ENCODE measurements around the gene APBB2. TPM values are rescaled to one million over a fixed set of nuclear protein-coding genes. Genes with fewer than 3 reads are reported as not detected.

Gene APBB2
- total and polyA plus RNA-seq, 10 of the 15 experiments (the other 5 are each of a cell fraction or from before 2014, with no cell fraction given) = 2.7 to 24.6 (median 19.0) TPM

- in situ Hi-C loops (cut with MboI) = no loop called here
- POLR2A ChIA-PET = no interaction called here
- FAIRE-seq = no peak
- WGBS (ENCODE audit: insufficient coverage, insufficient replicate concordance, low lambda C conversion rate, missing lambda C conversion rate) = 4% methylated on average over 44 of the region's 51 CpGs
- no TSS peak for BruUV-seq (replicated peaks)
- no peaks in the 10 kb centered on the region for H3K36me3 ChIP-seq (ENCODE audit: control insufficient read depth in 2 of 2, insufficient read depth in 2 of 2, low read length in 1 of 2)
- peak overlapping the region; percentile 98 for H3K4me2 ChIP-seq (ENCODE audit: control insufficient read depth, insufficient read depth)
- peak; percentile 62; the same call in 1 of the 2 replicates for TF ChIP-seq POLR2A (IDR thresholded peaks at IDR 0.05; ENCODE audit: low read depth, low read length)
- TF ChIP-seq EP300 (IDR thresholded peaks at IDR 0.05; ENCODE audit: borderline replicate concordance in 1 of 2, control insufficient read depth in 1 of 2, low read depth in 2 of 2, low read length in 2 of 2) = no peak
- TF ChIP-seq NFYB (IDR thresholded peaks at IDR 0.05; ENCODE audit: insufficient read depth, low read depth, low read length) = peak; percentile 79; the same call in 1 of the 2 replicates
- TF ChIP-seq ZNF384 (IDR thresholded peaks at IDR 0.05; ENCODE audit: borderline replicate concordance, low read depth, low read length) = no peak
- peak; percentile 99 for TF ChIP-seq NFXL1 (IDR thresholded peaks at IDR 0.05; ENCODE audit: borderline replicate concordance)
- TF ChIP-seq, protein P1, sequence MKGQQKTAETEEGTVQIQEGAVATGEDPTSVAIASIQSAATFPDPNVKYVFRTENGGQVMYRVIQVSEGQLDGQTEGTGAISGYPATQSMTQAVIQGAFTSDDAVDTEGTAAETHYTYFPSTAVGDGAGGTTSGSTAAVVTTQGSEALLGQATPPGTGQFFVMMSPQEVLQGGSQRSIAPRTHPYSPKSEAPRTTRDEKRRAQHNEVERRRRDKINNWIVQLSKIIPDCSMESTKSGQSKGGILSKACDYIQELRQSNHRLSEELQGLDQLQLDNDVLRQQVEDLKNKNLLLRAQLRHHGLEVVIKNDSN (IDR thresholded peaks at IDR 0.05; ENCODE audit: borderline replicate concordance, extremely low read length, insufficient read depth, low read depth, low read length) = peak; percentile 50
- H3K27ac ChIP-seq (ENCODE audit: control insufficient read depth, insufficient read depth) = no peak overlapping the region
- intact Hi-C loops (cut with micrococcal nuclease; ENCODE audit: unreplicated experiment) = no loop called here
- no peaks in the 10 kb centered on the region; the same call in 1 of the 2 replicates for H3K79me2 ChIP-seq (ENCODE audit: control insufficient read depth, insufficient read depth, low read length)
- peak; percentile 96 for ATAC-seq
- H2AFZ ChIP-seq (ENCODE audit: control insufficient read depth, low read depth, low read length) = peak overlapping the region; percentile 63
- RAD21 ChIA-PET (ENCODE audit: unreplicated experiment) = no interaction called here
- peak overlapping the region; percentile 40; the same call in 1 of the 2 replicates for H3K9ac ChIP-seq (ENCODE audit: control insufficient read depth, insufficient read depth, low read length)
- no peaks in the 10 kb centered on the region for H3K9me3 ChIP-seq (replicated peaks; ENCODE audit: control insufficient read depth, insufficient read depth, low read length)
- SMC1A ChIA-PET (ENCODE audit: uncharacterized antibody, unreplicated experiment) = interaction anchor here (1.1 kb wide), 1 partner anchor 11 kb away, joined by 3 read pairs; no protein-coding TSS in a partner anchor
- DNase-seq (ENCODE audit: low read depth, low spot score) = no peak
- peak overlapping the region; percentile 62 for H3K4me3 ChIP-seq
- CTCF ChIA-PET = interaction anchor here (1.6 to 3.3 kb wide), 2 partner anchors 13 to 16 kb away, joined by 6 to 18 read pairs; no protein-coding TSS in a partner anchor
- no peaks in the 10 kb centered on the region for H4K20me1 ChIP-seq (ENCODE audit: control insufficient read depth, insufficient read depth)
- H3K27me3 ChIP-seq (replicated peaks in 1 of 2; ENCODE audit: control insufficient read depth in 2 of 2, insufficient read depth in 2 of 2, low read length in 1 of 2) = no peaks in the 10 kb centered on the region
- peaks cover 16% of the 10 kb centered on the region for H3K4me1 ChIP-seq (ENCODE audit: control insufficient read depth, insufficient read depth, low read length)
Observed at GRCh38 chr4:40856840-40857362, 357.4 kb downstream of the APBB2 start.
